GM21381 (cell line): ENCODE results near the gene NBPF20.
"Not testable (repeated sequence)": the region's sequence is repeated elsewhere in the genome, so short reads cannot be mapped to it uniquely, and the experiment has no call there.

Experiments used
- ATAC-seq: cut with Tn5 transposase; IDR thresholded peaks from one replicate; pipeline ENCODE4 v1.9.1; 2021; ENCODE audit warnings: mild to moderate bottlenecking, moderate library complexity; ENCODE audit not compliant: unreplicated experiment

The NBPF20 gene, protein sequence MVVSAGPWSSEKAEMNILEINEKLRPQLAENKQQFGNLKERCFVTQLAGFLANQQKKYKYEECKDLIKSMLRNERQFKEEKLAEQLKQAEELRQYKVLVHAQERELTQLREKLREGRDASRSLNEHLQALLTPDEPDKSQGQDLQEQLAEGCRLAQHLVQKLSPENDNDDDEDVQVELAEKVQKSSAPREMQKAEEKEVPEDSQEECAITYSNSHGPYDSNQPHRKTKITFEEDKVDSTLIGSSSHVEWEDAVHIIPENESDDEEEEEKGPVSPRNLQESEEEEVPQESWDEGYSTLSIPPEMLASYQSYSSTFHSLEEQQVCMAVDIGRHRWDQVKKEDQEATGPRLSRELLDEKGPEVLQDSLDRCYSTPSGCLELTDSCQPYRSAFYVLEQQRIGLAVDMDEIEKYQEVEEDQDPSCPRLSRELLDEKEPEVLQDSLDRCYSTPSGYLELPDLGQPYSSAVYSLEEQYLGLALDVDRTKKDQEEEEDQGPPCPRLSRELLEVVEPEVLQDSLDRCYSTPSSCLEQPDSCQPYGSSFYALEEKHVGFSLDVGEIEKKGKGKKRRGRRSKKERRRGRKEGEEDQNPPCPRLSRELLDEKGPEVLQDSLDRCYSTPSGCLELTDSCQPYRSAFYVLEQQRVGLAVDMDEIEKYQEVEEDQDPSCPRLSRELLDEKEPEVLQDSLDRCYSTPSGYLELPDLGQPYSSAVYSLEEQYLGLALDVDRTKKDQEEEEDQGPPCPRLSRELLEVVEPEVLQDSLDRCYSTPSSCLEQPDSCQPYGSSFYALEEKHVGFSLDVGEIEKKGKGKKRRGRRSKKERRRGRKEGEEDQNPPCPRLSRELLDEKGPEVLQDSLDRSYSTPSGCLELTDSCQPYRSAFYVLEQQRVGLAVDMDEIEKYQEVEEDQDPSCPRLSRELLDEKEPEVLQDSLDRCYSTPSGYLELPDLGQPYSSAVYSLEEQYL (N-terminal part only)

DNA sequence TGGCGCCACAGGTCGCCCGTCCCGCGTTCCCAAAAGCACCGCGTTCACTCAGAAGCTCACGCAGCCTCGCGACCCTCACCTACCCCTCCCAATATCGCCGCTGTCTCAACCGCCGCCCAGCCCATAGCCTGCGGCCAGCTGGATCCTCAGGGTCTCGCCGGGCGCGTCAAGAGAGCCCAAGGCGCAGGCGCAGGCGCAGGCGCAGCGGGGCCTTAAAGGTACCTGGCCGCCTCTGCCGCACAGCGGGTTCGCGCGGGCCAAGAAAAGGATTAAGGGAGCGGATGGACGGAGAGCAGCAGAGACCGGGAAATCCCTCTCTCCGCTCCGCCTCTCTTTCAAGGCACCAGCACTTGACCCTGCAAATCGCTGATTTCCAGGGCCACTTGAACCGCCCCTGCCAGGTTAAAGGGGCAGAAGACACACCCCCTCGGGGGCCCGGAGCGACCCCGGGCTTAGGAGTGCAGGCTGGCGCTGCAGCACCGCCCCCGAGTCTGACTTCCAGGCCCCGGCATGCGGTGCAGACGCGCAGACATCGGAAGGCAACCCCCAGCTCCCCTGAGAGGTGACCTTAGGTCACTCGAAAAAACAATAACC lies at the start of gene NBPF20:
TSS of gene NBPF20 (minus strand) at position 168 of the 594 bp plus-strand sequence. CDS start 20,331 bp downstream, outside the sequence.
- peak; percentile 98 for ATAC-seq

- not testable (repeated sequence) for ATAC-seq
These were observed 49.5 kb upstream of the NBPF20 start for GRCh38 chr1:145474837-145475368.

GRCh38 chr1:145472731-145473130 lies 47.3 kb upstream of the NBPF20 start:
- not testable (repeated sequence) for ATAC-seq

DNA sequence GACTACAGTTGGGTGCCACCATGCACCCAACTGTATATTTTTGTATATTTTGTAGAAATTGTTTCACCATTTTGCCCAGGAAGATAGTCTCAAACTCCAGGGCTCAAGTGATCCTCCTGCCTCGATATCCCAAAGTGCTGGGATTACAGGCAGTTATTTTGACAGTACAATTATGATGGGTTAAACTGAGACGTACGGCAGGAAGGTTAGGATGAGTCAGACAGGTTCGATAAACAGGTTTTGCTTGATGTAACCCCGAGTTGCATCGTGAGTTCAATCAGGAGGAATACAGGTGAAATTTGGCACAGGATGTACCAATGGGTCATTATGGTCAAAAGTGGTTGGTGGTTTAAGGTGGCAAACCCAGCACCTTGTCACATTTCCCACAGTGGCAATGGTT lies 46.0 kb upstream of the NBPF20 start:
- ATAC-seq = not testable (repeated sequence)

GRCh38 chr1:145465405-145466144 lies 40.2 kb upstream of the NBPF20 start:
- peak; percentile 76 for ATAC-seq

DNA sequence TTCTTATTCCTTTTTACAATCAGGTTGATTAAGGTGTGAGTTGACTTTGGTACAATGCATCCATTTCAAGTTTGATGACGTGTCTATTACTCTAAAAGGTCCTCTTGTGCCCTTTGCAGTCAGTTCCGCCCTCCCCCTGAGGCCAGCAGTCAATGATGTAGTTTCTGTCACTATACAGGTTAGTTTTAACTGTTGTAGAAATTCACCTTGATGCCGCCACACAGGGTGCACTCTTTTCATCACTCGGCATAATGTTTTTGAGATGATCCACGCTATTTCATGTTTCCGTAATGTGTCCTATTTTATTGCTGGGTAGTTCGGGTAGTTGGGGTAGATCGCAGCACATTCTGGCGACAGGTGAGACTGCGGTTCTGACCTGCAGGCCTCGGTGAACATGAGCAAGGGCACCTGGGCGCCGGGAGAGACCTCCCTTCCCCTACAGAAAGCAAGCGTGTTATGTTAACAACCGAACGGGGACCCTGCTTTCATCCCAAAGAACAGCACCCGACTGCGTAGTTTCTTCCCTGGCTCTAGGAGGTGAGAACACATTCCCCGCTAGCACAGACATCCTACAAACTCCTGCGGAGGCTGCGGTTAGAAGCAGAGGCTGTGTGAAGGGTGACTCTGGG lies 39.4 kb upstream of the NBPF20 start:
- not testable (repeated sequence) for ATAC-seq

DNA sequence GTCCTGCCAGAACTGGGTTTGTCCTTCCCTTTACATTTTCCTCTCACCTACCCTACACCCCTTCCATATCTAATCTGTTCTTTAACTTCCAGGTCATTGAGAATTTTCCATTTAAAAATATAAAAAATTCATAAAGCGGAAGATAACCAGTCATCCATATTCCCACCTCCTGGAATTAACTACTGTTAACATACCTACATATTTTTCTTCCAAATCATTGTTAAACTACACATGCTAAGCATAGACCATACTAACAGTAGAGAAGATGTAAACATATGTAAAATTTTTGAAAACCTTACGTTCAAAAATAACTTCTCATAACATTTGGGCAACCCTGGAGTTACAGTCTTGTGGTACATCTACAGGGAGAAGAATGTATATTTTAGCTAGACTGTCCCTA lies 38.6 kb upstream of the NBPF20 start:
- ATAC-seq = not testable (repeated sequence)

- ATAC-seq = not testable (repeated sequence)
These were observed 35.3 kb upstream of the NBPF20 start for GRCh38 chr1:145460684-145461083.

GRCh38 chr1:145460048-145460447 lies 34.6 kb upstream of the NBPF20 start:
- not testable (repeated sequence) for ATAC-seq

DNA sequence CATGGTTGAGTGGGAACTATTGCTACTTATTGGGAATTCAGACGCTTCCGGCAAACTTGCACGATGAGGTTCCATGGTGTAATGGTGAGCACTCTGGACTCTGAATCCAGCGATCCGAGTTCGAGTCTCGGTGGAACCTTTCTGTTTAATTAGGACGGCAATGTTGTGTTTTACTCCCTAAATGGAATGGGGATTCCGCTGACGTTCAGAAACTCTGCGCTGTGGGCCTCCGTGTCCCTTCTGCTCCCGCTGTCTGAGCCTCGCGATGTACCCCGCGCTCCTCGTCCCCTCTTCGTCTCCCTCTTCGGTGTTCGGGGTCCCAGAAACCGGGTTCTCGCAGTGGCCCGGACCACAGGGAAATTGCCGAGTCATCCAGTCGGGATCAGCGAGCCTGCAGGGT lies 34.2 kb upstream of the NBPF20 start:
- not testable (repeated sequence) for ATAC-seq

GRCh38 chr1:145459063-145459462 lies 33.7 kb upstream of the NBPF20 start:
- not testable (repeated sequence) for ATAC-seq

- not testable (repeated sequence) for ATAC-seq
These were observed 29.4 kb upstream of the NBPF20 start for GRCh38 chr1:145454824-145455177.

DNA sequence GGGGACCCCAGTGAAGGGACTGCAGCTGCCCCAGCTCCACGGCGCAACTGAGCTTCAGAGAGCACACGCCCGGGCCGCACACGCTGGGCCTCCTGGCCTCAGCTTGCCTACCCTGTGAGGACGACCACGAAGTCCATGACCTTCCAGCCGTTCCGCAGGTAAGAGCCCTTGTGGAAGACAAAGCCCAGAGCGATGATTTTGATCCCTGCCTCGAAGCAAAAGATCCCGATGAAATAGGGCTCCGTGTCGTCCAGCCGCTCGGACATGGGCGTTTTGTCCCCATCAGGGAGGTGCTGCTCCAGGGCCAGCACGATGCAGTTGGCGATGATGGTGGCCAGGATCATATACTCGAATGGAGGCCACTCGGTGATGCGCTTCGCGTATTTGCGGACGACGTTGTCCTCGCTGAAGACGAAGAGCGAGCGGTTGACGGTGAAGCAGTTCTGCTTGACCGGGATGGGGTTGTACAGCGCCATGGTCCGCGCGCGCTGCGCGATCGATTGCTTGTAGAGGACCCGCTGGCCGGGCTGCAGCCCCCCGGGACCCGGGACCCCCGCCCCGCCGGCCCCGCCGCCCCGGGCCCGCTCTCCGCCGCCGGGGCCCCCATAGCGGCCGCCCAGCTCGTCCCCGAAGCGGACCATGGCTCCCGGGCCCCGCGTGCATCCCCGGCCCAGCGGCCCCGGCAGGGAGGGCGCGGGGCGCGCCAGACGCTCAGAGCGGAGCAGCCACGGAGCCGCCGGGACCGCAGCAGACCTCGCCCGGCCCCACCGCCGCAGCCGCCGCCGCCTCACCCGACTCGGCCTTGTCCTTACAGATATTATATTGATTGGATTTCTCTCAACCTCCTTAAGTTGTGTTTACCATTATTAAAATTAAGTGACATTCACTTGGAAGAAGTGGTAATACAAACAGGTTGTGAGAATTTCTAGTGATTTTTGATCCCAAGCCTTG lies 28.7 kb upstream of the NBPF20 start:
- ATAC-seq = not testable (repeated sequence)

- not testable (repeated sequence) for ATAC-seq
These were observed 27.1 kb upstream of the NBPF20 start for GRCh38 chr1:145452506-145452905.

- ATAC-seq = not testable (repeated sequence)
These were observed 26.5 kb upstream of the NBPF20 start for GRCh38 chr1:145451914-145452313.

DNA sequence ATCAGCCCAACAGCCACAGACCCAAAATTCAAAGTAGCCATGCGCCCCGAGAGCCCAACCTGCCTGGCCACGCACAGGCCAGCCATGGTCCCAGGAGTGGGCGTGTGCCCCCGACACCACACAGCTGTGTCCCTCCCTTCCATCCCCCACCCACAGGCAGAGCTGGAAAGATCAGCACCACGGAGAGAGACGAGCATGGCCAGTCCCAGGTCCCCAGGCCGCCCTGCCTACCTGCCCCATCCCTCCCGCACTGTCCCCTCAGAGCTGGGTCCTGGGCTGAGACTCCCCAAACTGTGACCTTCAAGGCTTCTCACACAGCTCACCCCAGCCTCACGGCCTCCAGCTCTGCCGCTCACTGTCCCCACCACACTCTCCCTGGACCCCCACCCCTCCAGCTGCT lies 19.8 kb upstream of the NBPF20 start:
- not testable (repeated sequence) for ATAC-seq

DNA sequence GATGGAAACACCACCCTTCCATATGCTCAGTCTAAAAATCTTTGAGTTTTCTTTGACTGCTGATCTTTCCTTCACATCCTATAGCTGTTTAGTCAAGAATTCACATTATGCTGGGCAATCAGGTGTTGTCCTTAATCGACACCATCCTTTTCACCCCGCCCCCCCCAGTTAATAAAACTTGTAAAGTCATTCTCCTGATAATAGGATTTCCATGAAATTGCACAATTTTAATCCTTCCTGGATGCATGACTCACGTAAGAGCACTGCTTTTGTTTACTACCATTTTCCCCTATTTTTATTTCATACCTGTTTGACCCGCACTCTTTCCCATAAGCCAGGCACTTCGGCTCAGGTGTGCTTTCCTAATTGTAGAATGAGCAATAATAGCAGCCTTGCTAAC lies 16.9 kb upstream of the NBPF20 start:
- ATAC-seq = not testable (repeated sequence)
